ENCODE data around the gene BTF3. TPM values are rescaled to one million over a fixed set of nuclear protein-coding genes. Genes with fewer than 3 reads are reported as not detected.
A peak's percentile ranks its signal among the peaks of the same experiment; 100 is the strongest.

The BTF3 gene
- total RNA-seq, 1 donor from 2014 or later: 388 TPM

DNA sequence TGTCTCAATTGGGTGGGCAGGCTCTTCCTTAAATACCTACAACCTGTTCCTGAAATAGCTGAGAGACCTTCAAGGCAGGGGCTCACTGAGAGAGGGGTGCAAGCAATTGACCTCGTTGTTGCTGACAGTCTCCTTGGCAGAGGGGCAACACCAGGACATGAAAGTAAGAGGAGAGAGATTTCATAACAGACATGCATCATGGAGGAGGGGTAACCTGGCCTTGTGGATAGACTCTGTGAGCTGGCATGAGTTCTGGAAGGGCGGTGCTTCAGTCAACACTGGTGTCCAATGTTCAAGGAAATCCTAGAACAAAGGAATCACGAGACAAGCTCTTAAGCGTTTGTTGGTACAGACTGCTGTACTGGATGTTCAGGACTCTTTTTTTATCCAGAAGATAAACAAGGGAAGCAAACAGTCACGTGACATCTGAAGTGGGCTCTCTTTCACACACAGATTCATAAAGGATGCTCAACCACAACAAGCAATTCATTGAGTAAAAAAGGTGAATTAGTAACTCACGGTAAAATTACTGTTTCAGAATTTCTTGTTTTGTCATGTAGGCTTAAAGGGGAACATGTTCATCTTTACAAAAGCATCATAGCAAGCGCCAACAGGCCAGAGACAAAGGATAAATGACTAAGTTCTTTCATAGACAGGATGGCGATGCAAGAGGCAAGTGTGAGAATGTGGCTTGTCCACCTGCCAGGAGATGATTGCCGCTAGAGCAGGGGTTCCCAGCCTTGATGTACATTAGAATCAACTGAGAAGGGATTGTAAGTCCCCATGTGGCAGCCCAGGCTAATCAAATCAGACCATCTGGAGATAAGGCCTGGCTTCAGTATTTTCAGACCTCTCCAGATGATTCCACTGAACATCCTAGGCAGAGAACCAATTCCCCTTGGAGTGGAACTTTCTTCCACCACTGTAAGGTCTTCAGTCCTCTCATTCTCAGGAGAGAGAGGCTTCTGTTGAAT, 46.5 kb downstream of the BTF3 start:
- TF ChIP-seq, protein P1, sequence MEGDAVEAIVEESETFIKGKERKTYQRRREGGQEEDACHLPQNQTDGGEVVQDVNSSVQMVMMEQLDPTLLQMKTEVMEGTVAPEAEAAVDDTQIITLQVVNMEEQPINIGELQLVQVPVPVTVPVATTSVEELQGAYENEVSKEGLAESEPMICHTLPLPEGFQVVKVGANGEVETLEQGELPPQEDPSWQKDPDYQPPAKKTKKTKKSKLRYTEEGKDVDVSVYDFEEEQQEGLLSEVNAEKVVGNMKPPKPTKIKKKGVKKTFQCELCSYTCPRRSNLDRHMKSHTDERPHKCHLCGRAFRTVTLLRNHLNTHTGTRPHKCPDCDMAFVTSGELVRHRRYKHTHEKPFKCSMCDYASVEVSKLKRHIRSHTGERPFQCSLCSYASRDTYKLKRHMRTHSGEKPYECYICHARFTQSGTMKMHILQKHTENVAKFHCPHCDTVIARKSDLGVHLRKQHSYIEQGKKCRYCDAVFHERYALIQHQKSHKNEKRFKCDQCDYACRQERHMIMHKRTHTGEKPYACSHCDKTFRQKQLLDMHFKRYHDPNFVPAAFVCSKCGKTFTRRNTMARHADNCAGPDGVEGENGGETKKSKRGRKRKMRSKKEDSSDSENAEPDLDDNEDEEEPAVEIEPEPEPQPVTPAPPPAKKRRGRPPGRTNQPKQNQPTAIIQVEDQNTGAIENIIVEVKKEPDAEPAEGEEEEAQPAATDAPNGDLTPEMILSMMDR (IDR thresholded peaks at IDR 0.05): no peak
- DNase-seq (peak; percentile 62), ATAC-seq (peak; percentile 50 to 77)
- Histone ChIP-seq H3K4me3 (no peak overlapping the region), H3K27ac (peak overlapping the region; percentile 37), H3K9me3 (no peaks in the 10 kb centered on the region), H3K27me3 (ENCODE audit: low read depth) (no peaks in the 10 kb centered on the region), H3K36me3 (no peaks in the 10 kb centered on the region), H3K4me1 (peaks cover 19% of the 10 kb centered on the region)
- intact Hi-C loops (cut with DNase I): no loop called here

DNA sequence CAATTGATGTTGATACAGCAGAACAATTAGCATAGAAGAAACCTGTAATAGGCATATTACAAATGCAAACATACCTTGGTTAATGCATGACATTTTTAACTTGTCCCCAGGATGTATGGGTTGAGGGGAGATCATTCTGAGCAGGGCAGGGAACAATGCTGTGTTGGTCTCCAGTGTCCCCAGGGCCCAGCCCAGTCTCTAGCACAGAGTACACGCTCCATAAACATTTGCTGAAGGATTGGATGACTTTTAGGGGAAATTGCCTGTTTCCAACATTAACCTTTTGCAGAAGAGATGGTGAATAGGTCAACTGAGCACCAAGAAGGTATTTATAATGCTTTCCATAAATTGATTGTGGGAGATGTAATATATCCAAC, 47.1 kb downstream of the BTF3 start:
- Histone ChIP-seq H3K4me3 (no peak overlapping the region), H3K9me3 (no peaks in the 10 kb centered on the region), H3K36me3 (no peaks in the 10 kb centered on the region), H3K4me1 (peaks cover 19% of the 10 kb centered on the region), H3K27ac (no peak overlapping the region), H3K27me3 (ENCODE audit: low read depth) (no peaks in the 10 kb centered on the region)
- DNase-seq: no peak
- TF ChIP-seq, protein P1 (IDR thresholded peaks at IDR 0.05): no peak
- ATAC-seq: no peak
- intact Hi-C loops (cut with DNase I): no loop called here

DNA sequence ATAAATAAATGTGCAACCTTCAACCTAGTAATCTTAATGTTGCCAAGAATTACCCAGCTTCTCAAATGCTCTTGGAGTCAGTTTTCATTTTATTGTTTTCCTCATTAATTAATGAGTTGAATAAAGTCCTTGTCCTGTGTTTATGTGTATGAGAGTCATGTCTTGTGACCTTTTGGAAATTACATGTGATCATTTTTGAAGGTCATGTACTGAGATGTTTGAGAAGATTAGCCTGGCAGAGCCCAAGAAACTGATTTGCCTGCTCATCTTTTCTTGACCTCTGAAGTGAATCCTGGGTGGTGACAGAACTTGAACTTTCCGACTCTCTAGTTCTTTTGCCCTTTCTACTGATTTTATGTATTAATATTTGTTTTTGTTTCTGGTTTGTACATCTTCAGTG, 51.8 kb downstream of the BTF3 start:
- H3K27ac ChIP-seq: no peak overlapping the region
- H3K4me1 ChIP-seq: no peaks in the 10 kb centered on the region
- TF ChIP-seq, protein P1 (IDR thresholded peaks at IDR 0.05): no peak
- ATAC-seq (no peak), DNase-seq (no peak)
- H3K27me3 ChIP-seq (ENCODE audit: low read depth): no peaks in the 10 kb centered on the region
- intact Hi-C loops (cut with DNase I): no loop called here
- H3K36me3 ChIP-seq: peaks cover 43% of the 10 kb centered on the region
- H3K9me3 ChIP-seq: no peaks in the 10 kb centered on the region
- H3K4me3 ChIP-seq: no peak overlapping the region

DNA sequence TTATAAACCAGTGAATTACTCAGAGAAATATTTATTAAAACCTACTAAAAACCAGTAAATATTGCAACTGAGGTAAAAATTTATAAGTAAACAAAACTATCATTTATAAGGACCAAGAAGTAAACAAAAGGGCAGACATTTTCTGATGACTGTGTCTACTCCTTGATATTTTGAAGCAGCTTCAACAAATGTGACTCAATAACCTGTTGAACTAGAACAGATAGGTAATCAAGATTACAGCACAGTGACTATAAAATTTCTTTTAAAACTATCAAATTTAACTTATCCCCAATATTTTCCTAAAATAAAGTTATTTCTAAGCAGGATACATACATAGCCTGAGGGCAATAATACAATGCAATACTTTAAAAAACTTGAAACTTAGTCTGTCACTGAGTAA, 54.4 kb downstream of the BTF3 start:
- DNase-seq: no peak
- ATAC-seq: no peak
- intact Hi-C loops (cut with DNase I): no loop called here
- Histone ChIP-seq H3K27me3 (ENCODE audit: low read depth) (no peaks in the 10 kb centered on the region), H3K4me1 (no peaks in the 10 kb centered on the region), H3K36me3 (peaks cover 69% of the 10 kb centered on the region), H3K4me3 (no peak overlapping the region), H3K9me3 (no peaks in the 10 kb centered on the region), H3K27ac (no peak overlapping the region)
- TF ChIP-seq, protein P1 (IDR thresholded peaks at IDR 0.05): no peak

Other genes with a start within 250 kb of the BTF3 start
- gene FOXD1, start 49.7 kb upstream of the BTF3 start, total RNA-seq: 0.74 TPM
- gene ANKRA2, start 67.2 kb downstream of the BTF3 start, total RNA-seq: 26.7 TPM
- gene UTP15, start 67.3 kb downstream of the BTF3 start, total RNA-seq: 12.8 TPM
- 30.4 TPM for gene ARHGEF28, start 127.8 kb downstream of the BTF3 start, total RNA-seq